Heart right ventricle (tissue), 16 donors: ENCODE results near the gene CD79B. TPM values are rescaled to one million over a fixed set of nuclear protein-coding genes. Genes with fewer than 3 reads are reported as not detected.
A peak's percentile ranks its signal among the peaks of the same experiment; 100 is the strongest.

Experiments
- ATAC-seq, 8 donors: fragments of 200-7000 bp; cut with Tn5 transposase; one replicate each; pipeline ENCODE4 v1.9.1; 2020; ENCODE audit warnings: mild to moderate bottlenecking in 8 of 8, moderate library complexity in 8 of 8, moderate number of reproducible peaks in 1 of 8
- DNase-seq, 2 donors: peaks; one replicate each; pipeline ENCODE4 v3.0.0-alpha.2; 2020
- H3K27ac ChIP-seq, 10 donors: fragments of 200-600 bp; sonication (generic) in 2 of 10; one replicate each; pipeline versions ENCODE4 v1.5.0 to v1.8.0; 2020 to 2022; ENCODE audit warnings: mild to moderate bottlenecking in 3 of 10
- H3K27me3 ChIP-seq, 7 donors: fragments of 200-600 bp; one replicate each; pipeline ENCODE4 v1.8.0; 2021 to 2022; ENCODE audit warnings: mild to moderate bottlenecking in 2 of 7
- H3K36me3 ChIP-seq, 9 donors: fragments of 200-600 bp; sonication (generic) in 1 of 9; one replicate each; pipeline versions ENCODE4 v1.5.0 to v1.8.0; 2020 to 2022; ENCODE audit warnings: mild to moderate bottlenecking in 2 of 9
- H3K4me1 ChIP-seq, 9 donors: fragments of 200-600 bp; sonication (generic) in 1 of 9; one replicate each; pipeline versions ENCODE4 v1.5.0 to v1.8.0; 2020 to 2022; ENCODE audit warnings: mild to moderate bottlenecking in 4 of 9
- H3K4me3 ChIP-seq, 10 donors: fragments of 200-600 bp; sonication (generic) in 2 of 10; one replicate each; pipeline versions ENCODE4 v1.5.0 to v1.8.0; 2020 to 2022; ENCODE audit warnings: mild to moderate bottlenecking in 7 of 10, moderate library complexity in 2 of 10
- H3K9me3 ChIP-seq, 11 donors: fragments of 200-600 bp in 10 of 11; sonication (generic) in 2 of 11; one replicate each; pipeline versions ENCODE4 v1.5.0 to v1.8.0; 2013 to 2022; ENCODE audit warnings: mild to moderate bottlenecking in 2 of 11, control low read depth in 1 of 11, moderate library complexity in 1 of 11
- CTCF ChIP-seq, 9 donors: fragments of 200-600 bp; sonication (generic) in 2 of 9; IDR thresholded peaks; one replicate each; pipeline versions ENCODE4 v1.5.0 to v1.8.0; 2021 to 2022; ENCODE audit warnings: antibody characterized with exemption in 9 of 9, mild to moderate bottlenecking in 5 of 9, moderate library complexity in 1 of 9
- WGBS, 2 donors: extraction: QIAGEN DNeasy Blood & Tissue Kit; methylation state at CpG; one replicate each; pipeline ENCODE4 v1.1.7; 2013; ENCODE audit warnings: inconsistent platforms in 1 of 2; 5-methylcytosine and 5-hydroxymethylcytosine counted together
- intact Hi-C, 10 donors: fragments of 100-400 bp; cut with DNase I; formaldehyde crosslinking; loops; one replicate each; pipeline versions ENCODE4 v1.11.1 to v1.14.2; 2022
- polyA plus RNA-seq, 2 donors: library from polyadenylated mRNA; stranded (reverse); fragments of 200-250 nt; gene quantifications; one replicate each; pipeline ENCODE4 v1.2.3, GENCODE V29; 2013
- total RNA-seq, 10 donors: library from RNA; stranded (reverse); fragmentation: NEBNext Ultra II Directional in 3 of 10; extraction: Animal tissue kit (Norgen Biotek cat#: 25700) in 3 of 10; gene quantifications; one replicate each; pipeline versions ENCODE4 v1.2.1 to v1.2.4, GENCODE V29; 2021 to 2023
- donor health status: Arrhythmogenic right ventricular cardiomyopathy.
- donor health status: ischemic (EF 13 %, LVEDD 7.1; RV severe dilation, severe dysfunction).
- donor health status: healthy with polysubstance abuse.
- donor health status: DM: no; HTN: yes; CAD: no.
- donor health status: DM: no; HTN: no; CAD: no.
- donor health status: ischemic (EF 25% LVEDD 6.9; RV normal size, moderate dysfunction).
- donor health status: ischemic (EF 25% LVEDD 5.7; RV mildly dilated, moderate dysfunction).
- donor health status: healthy.
- donor health status: DM: yes; HTN: yes; CAD: no.
- donor health status: Ischemic cardiomyopathy.
- donor health status: ischemic (EF 35%, LVEDD 5.7; RV mildly dilated, moderate dysfunction).
- donor health status: nonischemic (EF 11% LVEDD 7.7; RV severe dilation, severe dysfunction).
- donor health status: DM: yes; HTN: yes; CAD: no.
- donor health status: PGD.
- donor health status: ischemic (EF 29% LVEDD 5.4; RV normal size, mild dysfunction).
- donor health status: nonischemic (EF 23%, LVEDD 6.1; RV moderate dilation, normal function).

The CD79B gene
- total and polyA plus RNA-seq, 12 donors: 2.2 to 11.6 (median 3.9) TPM

- intact Hi-C loops: loop anchor here in 3 of 10 donors (2.0 to 5.0 kb wide), 3 partner anchors 29 to 39 kb away; partner anchors contain the start of gene GH1 (in 1 of the 3)
Measured at GRCh38 chr17:63947711-63948330, 15.7 kb upstream of the CD79B start.

DNA sequence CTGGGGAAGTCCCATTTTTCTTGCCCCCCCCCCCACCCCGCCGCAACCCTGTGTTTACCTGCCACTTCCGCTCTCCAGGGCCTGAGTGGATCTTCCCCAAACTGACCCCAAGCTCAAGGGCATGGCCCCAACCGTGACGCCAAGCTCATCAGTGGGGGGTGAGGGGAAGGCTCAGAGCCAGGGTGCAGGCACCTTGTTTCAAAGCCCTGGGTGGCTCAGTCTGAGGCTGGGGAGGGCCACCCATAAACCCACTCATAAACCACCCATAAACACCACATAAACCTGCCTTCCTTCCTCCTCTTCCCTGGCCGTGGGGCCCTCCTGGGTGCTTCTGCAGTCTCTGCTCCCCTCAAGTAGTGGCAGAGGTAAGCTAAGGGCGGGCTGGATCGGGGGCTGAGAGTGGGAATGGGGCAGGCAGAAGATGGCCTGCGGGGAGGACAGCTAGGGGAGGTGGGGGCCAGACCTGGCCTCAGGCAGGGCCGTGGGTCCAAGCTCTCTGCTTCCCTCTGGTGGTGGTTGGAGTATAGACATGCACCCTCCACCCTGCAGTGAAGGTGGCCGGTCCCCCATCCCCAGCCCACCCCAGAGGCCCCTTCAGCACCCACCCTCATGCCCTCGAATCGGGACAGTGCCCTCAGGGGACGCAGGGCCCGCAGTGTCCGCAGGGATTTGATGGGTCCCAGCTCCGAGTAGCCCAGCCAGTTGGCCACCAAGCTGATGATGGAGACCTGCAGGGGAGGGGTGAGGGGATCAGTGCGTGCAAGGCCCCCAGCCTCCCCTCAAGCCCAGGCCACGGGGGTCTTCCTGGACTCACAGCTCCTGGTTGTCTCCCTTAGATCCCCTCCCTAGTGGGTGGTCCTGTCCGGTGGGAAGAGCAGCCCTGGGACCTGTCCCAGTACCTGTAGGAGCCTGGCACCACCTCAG, 14.6 kb upstream of the CD79B start:
- Histone ChIP-seq H3K27ac (peak overlapping the region in 2 of 10 donors; percentile 29 to 36), H3K4me3 (no peak overlapping the region), H3K9me3 (no peaks in the 10 kb centered on the region), H3K36me3 (no peaks in the 10 kb centered on the region), H3K27me3 (peaks cover 0 to 7% (median 0%) of the 10 kb centered on the region in 7 donors), H3K4me1 (peaks cover 0 to 20% (median 2%) of the 10 kb centered on the region in 9 donors)
- intact Hi-C loops: loop anchor here in 3 of 10 donors (2.0 to 5.0 kb wide), 3 partner anchors 28 to 41 kb away; partner anchors contain the start of gene GH1 (in 1 of the 3)
- whole genome bisulfite sequencing, 2 donors: 38 to 43% methylated on average over 19 to 20 of the region's 20 CpGs
- peak; percentile 35 to 54 for DNase-seq
- ATAC-seq: peak in 7 of 8 donors; percentile 70 to 81 (median 77)
- peak; percentile 64 to 89 (median 83) for TF ChIP-seq CTCF (IDR thresholded peaks at IDR 0.05)

More at GRCh38 chr17:63947711-63948330, 15.7 kb upstream of the CD79B start:
- Histone ChIP-seq H3K27me3 (peaks cover 0 to 7% (median 0%) of the 10 kb centered on the region in 7 donors), H3K9me3 (no peaks in the 10 kb centered on the region), H3K36me3 (no peaks in the 10 kb centered on the region), H3K4me1 (peaks cover 0 to 20% (median 2%) of the 10 kb centered on the region in 9 donors), H3K27ac (no peak overlapping the region), H3K4me3 (no peak overlapping the region)
- TF ChIP-seq CTCF (IDR thresholded peaks at IDR 0.05): no peak
- 86 to 87% methylated on average over 18 of the region's 18 CpGs for WGBS, 2 donors
- no peak for DNase-seq
- ATAC-seq: no peak

DNA sequence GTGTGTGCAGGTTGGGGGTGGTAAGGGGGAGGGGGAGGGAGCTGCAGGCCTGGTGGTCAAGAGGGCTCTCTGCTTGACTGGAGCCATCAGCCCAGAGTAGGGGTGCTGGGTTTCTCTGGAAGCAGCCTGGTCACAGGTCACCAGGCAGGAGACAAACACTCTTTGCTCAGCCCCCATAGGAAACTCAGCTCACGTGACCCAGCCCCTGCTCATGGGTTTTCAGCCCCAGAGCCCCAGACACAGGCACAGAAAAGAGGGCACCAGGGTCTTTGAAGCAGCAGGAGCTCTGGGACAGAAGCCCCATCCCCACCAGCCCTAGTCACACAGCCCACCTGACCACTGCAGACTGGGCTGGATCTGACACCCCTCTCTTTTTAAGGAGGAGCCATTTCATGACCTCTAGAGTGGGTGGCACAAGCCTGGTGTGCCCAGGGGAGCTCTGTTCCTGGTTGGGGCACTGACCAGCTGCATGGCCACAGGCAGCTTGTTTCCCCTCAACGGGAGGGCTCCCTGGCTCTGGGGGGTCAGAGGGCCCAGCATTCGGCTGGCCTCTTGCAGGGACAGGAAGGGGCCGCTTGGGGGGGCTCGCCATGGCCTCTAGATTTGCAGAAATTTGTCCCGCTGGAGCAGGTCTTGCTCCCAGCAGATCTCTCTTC, 13.8 kb upstream of the CD79B start:
- intact Hi-C loops: loop anchor here in 3 of 10 donors (2.0 to 5.0 kb wide), 3 partner anchors 27 to 41 kb away; partner anchors contain the start of gene GH1 (in 1 of the 3)

More for the DNA sequence above, 13.8 kb upstream of the CD79B start:
- H3K4me1 ChIP-seq: peaks cover 0 to 20% (median 2%) of the 10 kb centered on the region in 9 donors
- no peaks in the 10 kb centered on the region for H3K9me3 ChIP-seq
- TF ChIP-seq CTCF (IDR thresholded peaks at IDR 0.05): no peak
- peaks cover 0 to 7% (median 0%) of the 10 kb centered on the region in 7 donors for H3K27me3 ChIP-seq
- no peak overlapping the region for H3K4me3 ChIP-seq
- H3K36me3 ChIP-seq: no peaks in the 10 kb centered on the region
- 60 to 65% methylated on average over 6 of the region's 6 CpGs for WGBS, 2 donors
- ATAC-seq: no peak
- no peak overlapping the region for H3K27ac ChIP-seq
- DNase-seq: no peak
